Kasumi-1 (cell line): ENCODE results near the gene PTPN22.
A peak's percentile ranks its signal among the peaks of the same experiment; 100 is the strongest.

Experiments
- DNase-seq, 2 experiments: peaks; one replicate each; lab custom pipeline; 2025; lab: John Stamatoyannopoulos, UW

PTPN22 gene

GRCh38 chr1:113887402-113888175 is 16.1 kb upstream of the PTPN22 start, which contains the start of gene BCL2L15:
Gene BCL2L15, minus strand, starts transcription at chr1:113887581. Its CDS starts 206 bp downstream, at chr1:113887375.
- DNase-seq: no peak

- no peak for DNase-seq
Observed at GRCh38 chr1:113886417-113887401, 15.2 kb upstream of the PTPN22 start.

- no peak for DNase-seq
Observed at GRCh38 chr1:113881661-113882060, 10.1 kb upstream of the PTPN22 start.

GRCh38 chr1:113879739-113880038 is 8.2 kb upstream of the PTPN22 start:
- no peak for DNase-seq

GRCh38 chr1:113876176-113876575 is 4.7 kb upstream of the PTPN22 start:
- DNase-seq: no peak

- no peak for DNase-seq
Observed at GRCh38 chr1:113875714-113876113, 4.2 kb upstream of the PTPN22 start.

GRCh38 chr1:113874012-113874879 is 2.7 kb upstream of the PTPN22 start:
- DNase-seq: no peak

GRCh38 chr1:113872219-113872935 is 865 bp upstream of the PTPN22 start:
- peak; percentile 49 to 52 for DNase-seq

GRCh38 chr1:113870778-113871177 is 734 bp downstream of the PTPN22 start:
- no peak for DNase-seq

GRCh38 chr1:113868387-113869083 is 3.0 kb downstream of the PTPN22 start:
- no peak for DNase-seq

GRCh38 chr1:113861641-113862040 is 9.9 kb downstream of the PTPN22 start:
- peak in 1 of 2 experiments; percentile 27 for DNase-seq

GRCh38 chr1:113860891-113861290 is 10.6 kb downstream of the PTPN22 start:
- DNase-seq: no peak

GRCh38 chr1:113859478-113860175 is 11.9 kb downstream of the PTPN22 start:
- peak; percentile 66 to 81 for DNase-seq

GRCh38 chr1:113858982-113859381 is 12.5 kb downstream of the PTPN22 start:
- no peak for DNase-seq

GRCh38 chr1:113858418-113858817 is 13.1 kb downstream of the PTPN22 start:
- no peak for DNase-seq

GRCh38 chr1:113857776-113858175 is 13.7 kb downstream of the PTPN22 start:
- peak; percentile 32 to 58 for DNase-seq

- DNase-seq: no peak
Observed at GRCh38 chr1:113856401-113856790, 15.1 kb downstream of the PTPN22 start.

GRCh38 chr1:113855630-113856400 is 15.7 kb downstream of the PTPN22 start:
- no peak for DNase-seq

- no peak for DNase-seq
Observed at GRCh38 chr1:113854234-113854633, 17.3 kb downstream of the PTPN22 start.
